ENCODE measurements around the gene SLX4. TPM values are rescaled to one million over a fixed set of nuclear protein-coding genes. Genes with fewer than 3 reads are reported as not detected.

Gene SLX4
- total RNA-seq, 4 donors from 2014 or later = 1.4 to 5.6 (median 3.2) TPM

GRCh38 chr16:3575491-3575890 is 35.9 kb downstream of the SLX4 start:
- Histone ChIP-seq H3K4me3 (no peak overlapping the region), H3K4me1 (no peaks in the 10 kb centered on the region), H3K27me3 (peaks cover 32% of the 10 kb centered on the region), H3K36me3 (no peaks in the 10 kb centered on the region), H3K9me3 (peaks cover 0 to 6% (median 0%) of the 10 kb centered on the region in 3 donors), H3K27ac (no peak overlapping the region)
- WGBS, 2 donors (ENCODE audit: low coverage in 1 of 2) = 91% methylated on average over 4 of the region's 13 CpGs; no CpG with 5 or more reads in 1 of the 2 donors
- ATAC-seq = no peak
- no peak for TF ChIP-seq CTCF (IDR thresholded peaks at IDR 0.05)
- TF ChIP-seq EP300 (IDR thresholded peaks at IDR 0.05) = no peak
- no peak for TF ChIP-seq POLR2AphosphoS5 (IDR thresholded peaks at IDR 0.05)
- TF ChIP-seq POLR2A (IDR thresholded peaks at IDR 0.05) = no peak

GRCh38 chr16:3574195-3574594 is 37.2 kb downstream of the SLX4 start:
- Histone ChIP-seq H3K27me3 (peaks cover 24% of the 10 kb centered on the region), H3K4me3 (no peak overlapping the region), H3K36me3 (no peaks in the 10 kb centered on the region), H3K4me1 (no peaks in the 10 kb centered on the region), H3K27ac (no peak overlapping the region), H3K9me3 (peaks cover 0 to 11% (median 0%) of the 10 kb centered on the region in 3 donors)
- WGBS, 2 donors (ENCODE audit: low coverage in 1 of 2) = 70 to 86% methylated on average over 2 to 8 of the region's 14 CpGs
- TF ChIP-seq CTCF (IDR thresholded peaks at IDR 0.05) = no peak
- TF ChIP-seq POLR2A (IDR thresholded peaks at IDR 0.05) = no peak
- no peak for TF ChIP-seq POLR2AphosphoS5 (IDR thresholded peaks at IDR 0.05)
- TF ChIP-seq EP300 (IDR thresholded peaks at IDR 0.05) = no peak
- ATAC-seq = no peak

GRCh38 chr16:3573146-3573815 is 38.1 kb downstream of the SLX4 start:
- 79 to 82% methylated on average over 4 to 7 of the region's 9 CpGs for WGBS, 2 donors (ENCODE audit: low coverage in 1 of 2)
- Histone ChIP-seq H3K27ac (no peak overlapping the region), H3K36me3 (no peaks in the 10 kb centered on the region), H3K27me3 (peaks cover 15% of the 10 kb centered on the region), H3K4me1 (no peaks in the 10 kb centered on the region), H3K4me3 (no peak overlapping the region), H3K9me3 (peaks cover 0 to 11% (median 0%) of the 10 kb centered on the region in 3 donors)
- TF ChIP-seq CTCF (IDR thresholded peaks at IDR 0.05) (no peak), EP300 (IDR thresholded peaks at IDR 0.05) (no peak), POLR2AphosphoS5 (IDR thresholded peaks at IDR 0.05) (no peak), POLR2A (IDR thresholded peaks at IDR 0.05) (no peak)
- ATAC-seq = no peak

GRCh38 chr16:3570420-3571062 is 40.9 kb downstream of the SLX4 start:
- H3K4me3 ChIP-seq = no peak overlapping the region
- no peak for ATAC-seq
- no peaks in the 10 kb centered on the region for H3K4me1 ChIP-seq
- TF ChIP-seq EP300 (IDR thresholded peaks at IDR 0.05) (no peak), CTCF (IDR thresholded peaks at IDR 0.05) (no peak), POLR2A (IDR thresholded peaks at IDR 0.05) (no peak)
- no peaks in the 10 kb centered on the region for H3K27me3 ChIP-seq
- H3K9me3 ChIP-seq = peaks cover 0 to 11% (median 0%) of the 10 kb centered on the region in 3 donors
- no peaks in the 10 kb centered on the region for H3K36me3 ChIP-seq
- H3K27ac ChIP-seq = no peak overlapping the region
- WGBS, 2 donors (ENCODE audit: low coverage in 1 of 2) = 53 to 72% methylated on average over 4 of the region's 4 CpGs

- H3K27me3 ChIP-seq = no peaks in the 10 kb centered on the region
- H3K27ac ChIP-seq = no peak overlapping the region
- H3K4me3 ChIP-seq = no peak overlapping the region
- peaks cover 0 to 11% (median 0%) of the 10 kb centered on the region in 3 donors for H3K9me3 ChIP-seq
- no peaks in the 10 kb centered on the region for H3K4me1 ChIP-seq
- H3K36me3 ChIP-seq = no peaks in the 10 kb centered on the region
- TF ChIP-seq EP300 (IDR thresholded peaks at IDR 0.05) = no peak
- no peak for TF ChIP-seq POLR2AphosphoS5 (IDR thresholded peaks at IDR 0.05)
- no peak for TF ChIP-seq CTCF (IDR thresholded peaks at IDR 0.05)
- TF ChIP-seq POLR2A (IDR thresholded peaks at IDR 0.05) = no peak
- WGBS, 2 donors (ENCODE audit: low coverage in 1 of 2) = 82 to 97% methylated on average over 2 of the region's 2 CpGs
- no peak for ATAC-seq
Measured at GRCh38 chr16:3569851-3570250, 41.6 kb downstream of the SLX4 start.

Measured in gastroesophageal sphincter (tissue), 4 donors.